ENCODE data around the gene NDRG4.

DNA sequence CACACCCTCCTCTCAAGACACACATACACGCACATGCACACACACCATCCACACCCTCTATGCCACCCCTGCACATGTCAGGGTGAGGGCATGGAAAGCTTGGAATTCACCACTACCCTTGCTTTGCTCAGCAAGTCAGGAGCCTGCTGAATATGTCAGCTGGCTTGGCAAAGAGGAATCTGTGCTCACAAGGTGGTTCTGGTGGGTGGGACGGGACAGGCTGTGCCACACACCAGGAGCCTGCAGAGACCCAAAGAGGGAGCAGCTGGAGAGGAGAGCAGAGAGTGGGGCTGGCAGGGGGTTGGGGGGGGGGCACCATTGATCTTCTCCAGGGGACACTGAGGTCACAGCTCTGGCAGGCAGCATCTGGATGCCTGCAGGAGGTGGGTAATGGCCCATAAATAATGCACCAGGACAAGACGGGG, 48.7 kb upstream of the NDRG4 start:
- TF ChIP-seq TAF1 (IDR thresholded peaks at IDR 0.05; ENCODE audit: low read depth, low read length) (no peak), POLR2A (IDR thresholded peaks at IDR 0.05; ENCODE audit: low read depth, low read length) (no peak), POLR2AphosphoS5 (IDR thresholded peaks at IDR 0.05; ENCODE audit: low read depth, low read length) (no peak)
